Choroid plexus epithelial cell (primary cell): Measurements from ENCODE around the gene SAMSN1.
A peak's percentile ranks its signal among the peaks of the same experiment; 100 is the strongest.

Experiments
- DNase-seq: peaks from one replicate; pipeline ENCODE4 v3.0.0-alpha.2; 2010; ENCODE audit warnings: low read depth
- H3K4me3 ChIP-seq: 2 replicates; pipeline ENCODE4 v1.5.1; 2011; ENCODE audit warnings: low read depth, mild to moderate bottlenecking, control low read depth, low read length, moderate library complexity
- CTCF ChIP-seq: conservative IDR thresholded peaks from 2 replicates; pipeline ENCODE4 v1.5.1; 2011; ENCODE audit warnings: low read depth, mild to moderate bottlenecking, control low read depth, inconsistent platforms, low read length, moderate library complexity

Gene SAMSN1

GRCh38 chr21:14542638-14543037 is 3.5 kb downstream of the SAMSN1 start:
- TF ChIP-seq CTCF = no peak
- no peak for DNase-seq
- H3K4me3 ChIP-seq = no peak overlapping the region

GRCh38 chr21:14541841-14542490 is 4.1 kb downstream of the SAMSN1 start:
- no peak overlapping the region for H3K4me3 ChIP-seq
- peak; percentile 63 for DNase-seq
- no peak for TF ChIP-seq CTCF

- TF ChIP-seq CTCF = no peak
- peak; percentile 45 for DNase-seq
- no peak overlapping the region for H3K4me3 ChIP-seq
These were observed 7.6 kb downstream of the SAMSN1 start for GRCh38 chr21:14538483-14538882.

GRCh38 chr21:14536929-14537328 is 9.2 kb downstream of the SAMSN1 start:
- no peak for DNase-seq
- no peak overlapping the region for H3K4me3 ChIP-seq
- no peak for TF ChIP-seq CTCF

GRCh38 chr21:14535702-14536101 is 10.4 kb downstream of the SAMSN1 start:
- DNase-seq = no peak
- no peak overlapping the region for H3K4me3 ChIP-seq
- no peak for TF ChIP-seq CTCF

GRCh38 chr21:14533499-14534428 is 12.4 kb downstream of the SAMSN1 start:
- peak; percentile 88 for DNase-seq

More at GRCh38 chr21:14533499-14534428, 12.4 kb downstream of the SAMSN1 start:
- H3K4me3 ChIP-seq = no peak overlapping the region
- TF ChIP-seq CTCF = no peak
